Cardiac fibroblast (primary cell): ENCODE results near the gene MYADM.
"Not testable (repeated sequence)": the region's sequence is repeated elsewhere in the genome, so short reads cannot be mapped to it uniquely, and the experiment has no call there.

ENCODE experiments used
- DNase-seq, 2 donors: peaks; one replicate each; pipeline versions ENCODE4 v3.0.0 to v3.0.0-alpha.2; 2010; ENCODE audit warnings: low read depth in 2 of 2
- H3K4me3 ChIP-seq, 2 donors: replicated peaks in 1 of 2; 1 replicate in 1 of 2; 2 replicates in 1 of 2; pipeline ENCODE4 v1.5.1; 2011; ENCODE audit warnings: low read depth in 2 of 2, low read length in 2 of 2, mild to moderate bottlenecking in 2 of 2, moderate library complexity in 1 of 2
- CTCF ChIP-seq: IDR thresholded peaks from one replicate; pipeline ENCODE4 v1.5.1; 2011; ENCODE audit warnings: low read depth, mild to moderate bottlenecking, low read length, inconsistent platforms

MYADM gene

GRCh38 chr19:53828531-53828930, 39.2 kb upstream of the MYADM start:
- no peak overlapping the region for H3K4me3 ChIP-seq
- no peak for DNase-seq
- TF ChIP-seq CTCF: no peak

- not testable (repeated sequence) for DNase-seq, H3K4me3 ChIP-seq
Measured at GRCh38 chr19:53832861-53833260, 34.8 kb upstream of the MYADM start.

GRCh38 chr19:53838446-53838845, 29.2 kb upstream of the MYADM start:
- not testable (repeated sequence) for DNase-seq, H3K4me3 ChIP-seq

- DNase-seq: not testable (repeated sequence)
Measured at GRCh38 chr19:53840241-53840640, 27.4 kb upstream of the MYADM start.

GRCh38 chr19:53840914-53841313, 26.8 kb upstream of the MYADM start:
- peak; percentile 88 to 94 for DNase-seq
- not testable (repeated sequence) for H3K4me3 ChIP-seq

More at GRCh38 chr19:53840241-53840640, 27.4 kb upstream of the MYADM start:
- H3K4me3 ChIP-seq: not testable (repeated sequence)

GRCh38 chr19:53844849-53845246, 22.8 kb upstream of the MYADM start:
- no peak overlapping the region for H3K4me3 ChIP-seq
- no peak for TF ChIP-seq CTCF
- no peak for DNase-seq

GRCh38 chr19:53847555-53847954, 20.1 kb upstream of the MYADM start:
- DNase-seq: peak in 1 of 2 donors; percentile 33
- no peak for TF ChIP-seq CTCF
- H3K4me3 ChIP-seq: no peak overlapping the region

- no peak for TF ChIP-seq CTCF
- H3K4me3 ChIP-seq: no peak overlapping the region
- DNase-seq: peak; percentile 77 to 91
Measured at GRCh38 chr19:53849237-53849676, 18.4 kb upstream of the MYADM start.

- no peak overlapping the region for H3K4me3 ChIP-seq
- no peak for TF ChIP-seq CTCF
- no peak for DNase-seq
Measured at GRCh38 chr19:53853707-53854106, 14.0 kb upstream of the MYADM start.
